GM12801 (cell line): ENCODE data around the gene HEBP2.

Experiments
- CTCF ChIP-seq: IDR thresholded peaks from one replicate; pipeline ENCODE4 v1.5.1; 2011; ENCODE audit warnings: control low read depth; ENCODE audit not compliant: insufficient read length; ENCODE audit errors: extremely low read depth

Gene HEBP2

GRCh38 chr6:138387577-138388368, 16.2 kb upstream of the HEBP2 start:
- TF ChIP-seq CTCF = no peak

- no peak for TF ChIP-seq CTCF
Observed at GRCh38 chr6:138389551-138389950, 14.5 kb upstream of the HEBP2 start.

- no peak for TF ChIP-seq CTCF
Observed at GRCh38 chr6:138393871-138394783, 9.9 kb upstream of the HEBP2 start.

GRCh38 chr6:138396709-138397108, 7.3 kb upstream of the HEBP2 start:
- no peak for TF ChIP-seq CTCF

GRCh38 chr6:138397128-138398122, 6.6 kb upstream of the HEBP2 start:
- no peak for TF ChIP-seq CTCF

GRCh38 chr6:138400326-138400725, 3.7 kb upstream of the HEBP2 start:
- no peak for TF ChIP-seq CTCF
